HepG2 (cell line): ENCODE data around the gene MLXIPL. TPM values are rescaled to one million over a fixed set of nuclear protein-coding genes. Genes with fewer than 3 reads are reported as not detected.

Source experiments
- CREBL2 ChIP-seq: sonication (generic); formaldehyde crosslinking; IDR thresholded peaks from 2 replicates; pipeline ENCODE4 v1.8.1; 2023; ENCODE audit warnings: missing genetic modification reagents, mild to moderate bottlenecking, borderline replicate concordance
- DNMT3B ChIP-seq: conservative IDR thresholded peaks from 2 replicates; pipeline ENCODE4 v1.6.1; 2016; ENCODE audit warnings: missing biosample characterization, control low read depth
- ESRRA ChIP-seq: sonication (generic); formaldehyde crosslinking; IDR thresholded peaks from 2 replicates; pipeline ENCODE4 v1.5.1; 2020; ENCODE audit warnings: mild to moderate bottlenecking, low read depth, missing genetic modification reagents
- FOXC1 ChIP-seq: sonication (generic); formaldehyde crosslinking; IDR thresholded peaks from 2 replicates; pipeline ENCODE4 v1.8.0; 2022; ENCODE audit warnings: mild to moderate bottlenecking, missing genetic modification reagents, borderline replicate concordance
- LBX2 ChIP-seq: sonication (generic); formaldehyde crosslinking; IDR thresholded peaks from 2 replicates; pipeline ENCODE4 v1.5.0; 2020; ENCODE audit warnings: missing genetic modification reagents, mild to moderate bottlenecking, borderline replicate concordance
- MIXL1 ChIP-seq: IDR thresholded peaks from 2 replicates; pipeline ENCODE4 v1.6.1; 2016
- NFATC3 ChIP-seq: sonication (generic); formaldehyde crosslinking; IDR thresholded peaks from 2 replicates; pipeline ENCODE4 v1.5.1; 2020; ENCODE audit warnings: mild to moderate bottlenecking, missing genetic modification reagents
- NR0B2 ChIP-seq: sonication (generic); formaldehyde crosslinking; IDR thresholded peaks from 2 replicates; pipeline ENCODE4 v1.4.0; 2020; ENCODE audit warnings: mild to moderate bottlenecking, missing genetic modification reagents
- RFX5 ChIP-seq: IDR thresholded peaks from 2 replicates; pipeline ENCODE4 v1.6.1; 2011; ENCODE audit warnings: low read depth, low read length, improper control_type of control experiment
- ZBTB4 ChIP-seq: sonication (generic); formaldehyde crosslinking; IDR thresholded peaks from 2 replicates; pipeline ENCODE4 v1.4.0; 2020; ENCODE audit warnings: missing genetic modification reagents, mild to moderate bottlenecking, borderline replicate concordance
- ZBTB40 ChIP-seq, 2 experiments: fragments of 450-650 bp in 1 of 2; sonication (generic) in 1 of 2; formaldehyde crosslinking in 1 of 2; IDR thresholded peaks; 2 replicates each; pipeline versions ENCODE4 v1.6.1 to v1.8.0; 2016 to 2022; ENCODE audit warnings: antibody characterized with exemption in 1 of 2, mild to moderate bottlenecking in 1 of 2, missing genetic modification reagents in 1 of 2
- ZFP62 ChIP-seq: sonication (generic); formaldehyde crosslinking; IDR thresholded peaks from 2 replicates; pipeline ENCODE4 v1.4.0; 2020; ENCODE audit warnings: missing genetic modification reagents
- ZNF101 ChIP-seq: sonication (generic); formaldehyde crosslinking; IDR thresholded peaks from 2 replicates; pipeline ENCODE4 v1.4.0; 2020; ENCODE audit warnings: mild to moderate bottlenecking, low read depth, missing genetic modification reagents, borderline replicate concordance
- ZNF350 ChIP-seq: sonication (generic); formaldehyde crosslinking; IDR thresholded peaks from 2 replicates; pipeline ENCODE4 v1.4.0; 2020; ENCODE audit warnings: mild to moderate bottlenecking, low read depth, missing genetic modification reagents, borderline replicate concordance
- polyA plus RNA-seq, 8 experiments: library from polyadenylated mRNA; depleted of rRNA in 3 of 8; stranded (reverse) in 7 of 8; unstranded in 1 of 8; fragments of >200 nt; fragmentation: Illumina TruSeq in 4 of 8; extraction: Trizol in 4 of 8; gene quantifications; 2 replicates each; pipeline versions ENCODE4 v1.2.1 to v1.2.3, GENCODE V29; 2011 to 2016; ENCODE audit warnings: low read depth in 4 of 8, missing spikeins in 1 of 8, mixed read lengths in 1 of 8; ENCODE audit not compliant: insufficient read depth in 1 of 8
- total RNA-seq, 5 experiments: library from RNA; depleted of rRNA; stranded (reverse); fragments of >200 nt; fragmentation: Illumina TruSeq; extraction: Trizol; gene quantifications; 2 replicates each; pipeline ENCODE4 v1.2.3, GENCODE V29; 2016; ENCODE audit warnings: low read depth in 1 of 5

MLXIPL gene
- total and polyA plus RNA-seq, 2 of the 13 experiments (the other 11 are each of a cell fraction or from before 2014, with no cell fraction given) = 51.6 to 60.1 TPM

- peak; percentile 86 for TF ChIP-seq ZBTB4 (CRISPR knock-in tag)
- no peak; the same call in 1 of the 2 replicates for TF ChIP-seq RFX5
- TF ChIP-seq ZFP62 (CRISPR knock-in tag) = no peak
- no peak for TF ChIP-seq LBX2 (CRISPR knock-in tag)
- TF ChIP-seq ZNF350 (CRISPR knock-in tag) = peak; percentile 82; the same call in 1 of the 2 replicates
- TF ChIP-seq MIXL1 (CRISPR knock-in tag) = peak; percentile 85
- no peak; the same call in 1 of the 2 replicates for TF ChIP-seq DNMT3B (CRISPR knock-in tag)
- no peak for TF ChIP-seq ZBTB40 (IDR thresholded peaks at IDR 0.05)
- TF ChIP-seq ZBTB40 (CRISPR knock-in tag; IDR thresholded peaks at IDR 0.05) = peak; percentile 79
- no peak for TF ChIP-seq NR0B2 (CRISPR knock-in tag)
- no peak for TF ChIP-seq FOXC1
- TF ChIP-seq CREBL2 (CRISPR knock-in tag) = no peak
- TF ChIP-seq NFATC3 (CRISPR knock-in tag) = no peak
- peak; percentile 80; the same call in 1 of the 2 replicates for TF ChIP-seq ESRRA
- no peak for TF ChIP-seq ZNF101 (CRISPR knock-in tag)
Observed at GRCh38 chr7:73612598-73613269, 11.6 kb downstream of the MLXIPL start (continued).
